ENCODE measurements around the gene ATP8B3. TPM values are rescaled to one million over a fixed set of nuclear protein-coding genes. Genes with fewer than 3 reads are reported as not detected.
A peak's percentile ranks its signal among the peaks of the same experiment; 100 is the strongest.

The ATP8B3 gene
- total RNA-seq, 2 donors from 2014 or later, result 2.3 to 2.8 TPM

DNA sequence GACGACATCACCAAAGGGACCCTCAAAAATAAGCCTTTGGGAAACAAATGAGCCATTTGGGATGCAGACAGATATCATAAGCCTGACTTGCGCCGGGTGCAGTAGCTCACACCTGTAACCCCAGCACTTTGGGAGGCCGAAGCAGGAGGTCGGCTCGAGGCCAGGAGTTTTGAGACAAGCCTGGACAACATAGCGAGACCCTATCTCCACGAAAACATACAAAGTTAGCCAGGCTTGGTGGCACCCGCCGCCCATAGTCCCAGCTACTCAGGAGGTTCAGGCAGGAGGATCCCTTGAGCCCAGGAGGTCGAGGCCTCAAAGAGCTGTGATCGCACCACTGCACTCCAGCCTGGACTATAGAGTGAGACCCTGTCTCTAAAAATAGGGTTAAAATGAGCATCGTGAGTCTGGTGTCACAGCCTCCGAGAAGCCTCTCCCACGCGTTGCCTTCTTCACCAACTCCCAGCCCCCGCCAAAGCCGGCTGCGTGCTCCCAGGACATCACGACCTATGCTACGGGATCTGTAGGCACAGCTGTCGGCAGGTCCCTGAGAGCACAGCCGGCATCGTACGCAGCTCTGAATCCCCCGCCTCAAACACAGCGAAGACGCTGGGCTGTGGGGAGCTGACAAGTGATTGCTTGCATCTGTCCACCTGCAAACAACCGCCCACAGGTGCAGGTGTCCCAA is 34.6 kb upstream of the ATP8B3 start:
- peak overlapping the region; percentile 92 to 95 for H3K27ac Mint-ChIP-seq
- DNase-seq (ENCODE audit: low spot score) (no peak), ATAC-seq (no peak)
- peak overlapping the region; percentile 96 for H3K4me3 Mint-ChIP-seq
- peaks cover 22 to 47% of the 10 kb centered on the region in 2 donors for H3K4me1 Mint-ChIP-seq (ENCODE audit: low read depth in 2 of 2)
- H3K36me3 Mint-ChIP-seq, result no peaks in the 10 kb centered on the region
- no peaks in the 10 kb centered on the region for H3K9me3 Mint-ChIP-seq
- no peaks in the 10 kb centered on the region for H3K27me3 Mint-ChIP-seq

DNA sequence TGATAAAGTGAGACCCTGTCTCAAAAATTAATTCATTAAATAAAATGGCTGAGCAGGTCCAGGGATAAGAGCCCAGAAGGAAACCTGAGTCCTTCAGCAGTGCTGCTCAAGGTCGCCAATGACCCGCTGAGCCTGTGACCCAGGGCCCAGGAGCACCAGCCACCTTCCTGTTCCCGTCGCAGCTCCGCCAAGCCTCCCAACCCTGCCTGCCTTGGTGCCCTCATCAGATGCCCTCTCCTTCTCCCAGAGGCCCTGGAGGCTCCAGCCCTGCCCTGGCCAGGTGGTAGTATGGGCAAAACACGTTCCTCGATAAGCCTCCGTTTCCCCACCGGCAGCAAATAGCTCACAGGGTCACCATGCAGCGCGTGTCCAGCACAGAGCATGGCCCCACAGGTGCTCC is 33.6 kb upstream of the ATP8B3 start:
- DNase-seq (ENCODE audit: low spot score), result no peak
- ATAC-seq, result no peak
- Mint-ChIP-seq H3K9me3 (no peaks in the 10 kb centered on the region), H3K4me1 (ENCODE audit: low read depth in 2 of 2) (peaks cover 17 to 47% of the 10 kb centered on the region in 2 donors), H3K36me3 (no peaks in the 10 kb centered on the region), H3K27me3 (no peaks in the 10 kb centered on the region), H3K4me3 (peak overlapping the region; percentile 96), H3K27ac (peak overlapping the region; percentile 81 to 95)

DNA sequence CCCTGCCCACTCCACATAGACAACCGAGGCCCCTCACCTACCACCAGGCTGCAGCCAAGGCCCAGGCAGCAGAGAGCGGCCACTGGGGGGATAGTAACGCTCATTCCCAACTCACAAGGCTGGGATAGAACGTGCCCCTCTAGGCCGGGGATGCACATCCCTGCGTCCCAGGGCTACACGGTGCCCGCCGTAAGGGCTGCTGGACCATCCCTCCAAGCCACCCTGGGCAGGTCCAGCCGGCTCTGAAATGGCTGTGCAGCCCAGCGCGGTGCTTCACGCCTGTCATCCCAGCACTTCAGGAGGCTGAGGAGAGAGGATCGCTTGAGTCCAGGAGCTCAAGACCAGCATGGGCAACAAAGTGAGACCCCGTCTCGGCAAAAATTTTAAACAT is 33.0 kb upstream of the ATP8B3 start:
- DNase-seq (ENCODE audit: low spot score) (no peak), ATAC-seq (no peak)
- Mint-ChIP-seq H3K4me1 (ENCODE audit: low read depth in 2 of 2) (peaks cover 17 to 50% of the 10 kb centered on the region in 2 donors), H3K36me3 (no peaks in the 10 kb centered on the region), H3K27ac (no peak overlapping the region), H3K4me3 (no peak overlapping the region), H3K9me3 (no peaks in the 10 kb centered on the region), H3K27me3 (no peaks in the 10 kb centered on the region)

DNA sequence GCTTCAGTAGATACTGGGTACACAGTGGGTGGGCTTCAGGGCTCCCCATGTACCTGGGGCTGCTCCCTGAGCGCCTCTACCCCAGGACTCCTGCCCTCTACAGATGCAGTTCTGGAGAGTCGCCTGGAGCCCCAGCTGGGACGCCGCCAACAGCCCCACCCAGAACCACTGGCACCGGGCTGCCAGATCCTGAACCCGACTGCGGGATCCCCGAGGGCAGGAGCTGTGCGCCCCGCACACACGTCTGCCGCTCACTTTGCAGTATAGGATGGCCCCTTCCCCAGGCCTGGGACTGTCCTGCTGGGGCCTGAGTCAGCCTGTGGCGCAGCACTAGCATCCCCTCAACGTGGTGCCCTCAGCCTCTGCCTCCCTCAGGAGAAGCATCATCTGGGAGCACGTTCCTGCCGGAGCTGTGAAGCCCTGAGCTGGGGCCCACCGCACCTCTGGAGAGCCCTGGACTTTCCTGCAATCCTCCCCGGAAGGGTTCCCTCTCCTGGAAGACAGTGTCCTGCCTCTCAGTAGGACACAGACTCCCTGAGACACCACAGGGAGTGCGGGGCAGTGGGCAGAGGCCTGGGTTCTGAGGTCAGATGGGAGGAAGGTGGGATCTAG is 32.5 kb upstream of the ATP8B3 start:
- Mint-ChIP-seq H3K9me3 (no peaks in the 10 kb centered on the region), H3K4me3 (no peak overlapping the region), H3K27me3 (no peaks in the 10 kb centered on the region), H3K36me3 (no peaks in the 10 kb centered on the region), H3K4me1 (ENCODE audit: low read depth in 2 of 2) (peaks cover 17 to 50% of the 10 kb centered on the region in 2 donors), H3K27ac (no peak overlapping the region)
- no peak for DNase-seq (ENCODE audit: low spot score)
- ATAC-seq, result no peak

DNA sequence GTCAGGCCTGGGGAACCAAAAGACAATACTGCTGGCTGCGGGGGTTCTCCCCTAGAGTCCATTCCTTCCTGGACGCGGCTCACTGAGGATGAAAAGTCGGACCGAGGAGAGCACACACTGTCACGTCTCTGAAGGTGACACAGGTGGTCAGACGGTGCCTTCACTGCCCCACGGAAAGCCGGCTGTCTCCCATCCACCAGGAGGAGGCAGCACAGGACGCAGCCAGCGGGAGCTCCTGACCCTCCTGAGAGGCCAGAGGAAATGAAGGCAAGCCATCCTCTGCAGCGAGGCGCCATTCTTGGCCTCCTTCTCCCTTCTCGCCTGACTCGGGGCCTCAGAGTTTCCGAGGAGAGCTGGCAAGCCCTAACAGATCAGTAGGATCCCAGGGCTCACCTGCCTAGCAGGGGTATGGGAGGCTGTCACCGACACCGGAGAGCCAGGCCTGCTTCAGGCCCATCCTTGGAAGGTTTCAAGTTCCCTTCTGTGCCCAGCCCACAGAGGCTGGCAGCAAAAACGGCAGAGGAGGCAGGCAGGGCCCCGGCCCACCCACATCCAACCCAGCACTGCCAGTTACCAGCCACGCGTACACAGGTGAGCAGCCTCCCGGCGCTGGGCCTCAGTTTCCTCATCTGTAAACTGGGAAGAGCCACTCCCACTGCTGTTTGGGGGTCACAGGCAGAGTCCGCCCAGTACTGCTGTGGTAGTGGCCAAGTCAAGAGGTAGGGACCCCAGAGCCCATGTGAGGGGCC is 31.7 kb upstream of the ATP8B3 start:
- ATAC-seq, result no peak
- Mint-ChIP-seq H3K9me3 (no peaks in the 10 kb centered on the region), H3K27me3 (no peaks in the 10 kb centered on the region), H3K4me1 (ENCODE audit: low read depth in 2 of 2) (peaks cover 17 to 49% of the 10 kb centered on the region in 2 donors), H3K4me3 (no peak overlapping the region), H3K27ac (no peak overlapping the region), H3K36me3 (no peaks in the 10 kb centered on the region)
- no peak for DNase-seq (ENCODE audit: low spot score)

DNA sequence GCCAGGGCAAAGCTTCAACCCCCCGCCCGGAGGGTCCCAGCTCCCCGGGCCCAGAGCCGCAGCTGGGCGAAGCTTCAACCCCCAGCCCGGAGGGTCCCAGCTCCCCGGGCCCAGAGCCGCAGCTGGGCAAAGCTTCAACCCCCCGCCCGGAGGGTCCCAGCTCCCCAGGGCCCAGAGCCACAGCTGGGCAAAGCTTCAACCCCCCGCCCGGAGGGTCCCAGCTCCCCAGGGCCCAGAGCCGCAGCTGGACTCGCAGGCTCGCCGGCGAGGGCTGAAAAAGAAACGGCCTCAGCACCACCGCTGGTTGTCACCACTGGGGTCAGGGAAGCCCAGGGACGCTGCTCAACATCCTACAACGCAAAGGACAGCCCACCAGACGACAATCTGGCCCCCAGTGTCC is 31.0 kb upstream of the ATP8B3 start:
- Mint-ChIP-seq H3K27me3 (no peaks in the 10 kb centered on the region), H3K36me3 (no peaks in the 10 kb centered on the region), H3K4me1 (ENCODE audit: low read depth in 2 of 2) (peaks cover 17 to 47% of the 10 kb centered on the region in 2 donors), H3K9me3 (no peaks in the 10 kb centered on the region), H3K27ac (no peak overlapping the region), H3K4me3 (no peak overlapping the region)
- DNase-seq (ENCODE audit: low spot score), result no peak
- ATAC-seq, result no peak

DNA sequence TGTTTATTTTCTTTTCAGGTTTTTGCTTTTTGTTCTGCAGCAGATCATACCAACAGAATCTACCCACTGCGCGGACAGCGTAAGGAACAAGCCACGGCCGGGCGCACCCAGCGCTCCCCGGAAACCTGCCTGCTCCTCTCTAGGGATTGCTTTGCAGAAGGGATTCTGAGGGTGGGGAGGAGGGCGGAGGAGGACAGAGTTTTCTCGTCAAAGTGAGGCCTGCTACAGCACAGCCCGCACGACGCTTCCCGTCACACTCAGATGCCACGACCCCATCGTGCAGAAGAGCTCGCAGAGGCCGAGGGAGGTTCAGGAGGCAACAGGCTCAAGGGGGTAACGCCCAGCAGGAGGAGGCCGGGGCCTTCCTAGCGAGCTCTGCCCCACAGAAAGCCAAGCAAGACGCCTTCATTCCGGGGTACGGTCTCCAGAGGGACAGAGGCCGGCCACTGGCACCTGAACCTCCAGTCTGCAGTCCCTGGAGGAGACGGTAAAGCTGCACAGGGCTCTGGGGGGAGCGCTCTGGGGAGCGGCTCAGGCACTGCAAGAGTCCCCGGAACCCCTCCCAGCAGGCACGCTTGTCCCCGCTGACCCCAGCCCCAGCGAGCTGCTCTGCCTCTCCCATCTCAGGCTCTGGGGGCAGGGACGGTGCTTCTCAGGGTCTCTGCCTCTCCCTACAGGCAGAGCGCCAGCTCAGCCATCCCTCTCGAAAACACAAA is 29.3 kb upstream of the ATP8B3 start:
- no peaks in the 10 kb centered on the region for H3K36me3 Mint-ChIP-seq
- H3K27ac Mint-ChIP-seq, result no peak overlapping the region
- H3K4me3 Mint-ChIP-seq, result no peak overlapping the region
- peaks cover 7 to 36% of the 10 kb centered on the region in 2 donors for H3K4me1 Mint-ChIP-seq (ENCODE audit: low read depth in 2 of 2)
- ATAC-seq (no peak), DNase-seq (ENCODE audit: low spot score) (no peak)
- no peaks in the 10 kb centered on the region for H3K9me3 Mint-ChIP-seq
- H3K27me3 Mint-ChIP-seq, result no peaks in the 10 kb centered on the region

DNA sequence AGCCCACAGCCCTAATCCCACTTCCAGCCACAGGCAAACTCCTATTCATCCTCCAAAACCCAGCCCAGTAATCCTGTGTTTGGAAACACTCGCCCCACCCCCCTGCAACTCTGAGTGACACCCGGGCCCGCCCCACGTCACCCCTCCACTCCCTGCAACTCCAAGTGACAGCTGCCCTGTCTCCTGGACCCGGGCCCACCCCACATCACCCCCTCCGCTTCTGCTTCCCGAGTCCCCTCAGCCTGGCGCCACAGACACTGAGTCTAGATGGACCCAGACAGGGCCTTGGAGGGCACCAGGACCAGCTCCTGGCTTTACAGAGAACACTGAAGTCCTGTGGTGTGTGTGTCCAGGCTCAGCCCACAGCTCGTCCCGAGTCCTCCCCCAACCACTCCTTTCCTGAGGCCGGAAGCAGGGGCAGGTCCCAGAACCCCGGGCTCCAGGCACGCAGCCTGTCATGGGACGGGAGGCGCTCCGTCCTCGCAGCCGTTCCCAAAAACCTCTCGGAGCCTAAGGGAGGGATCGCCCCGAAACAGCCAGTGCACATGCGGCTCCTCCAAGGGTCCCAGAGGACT is 28.6 kb upstream of the ATP8B3 start:
- DNase-seq (ENCODE audit: low spot score), result no peak
- no peaks in the 10 kb centered on the region for H3K9me3 Mint-ChIP-seq
- no peaks in the 10 kb centered on the region for H3K36me3 Mint-ChIP-seq
- no peak for ATAC-seq
- H3K4me1 Mint-ChIP-seq (ENCODE audit: low read depth in 2 of 2), result peaks cover 0 to 32% of the 10 kb centered on the region in 2 donors
- no peak overlapping the region for H3K4me3 Mint-ChIP-seq
- no peak overlapping the region for H3K27ac Mint-ChIP-seq
- no peaks in the 10 kb centered on the region for H3K27me3 Mint-ChIP-seq

DNA sequence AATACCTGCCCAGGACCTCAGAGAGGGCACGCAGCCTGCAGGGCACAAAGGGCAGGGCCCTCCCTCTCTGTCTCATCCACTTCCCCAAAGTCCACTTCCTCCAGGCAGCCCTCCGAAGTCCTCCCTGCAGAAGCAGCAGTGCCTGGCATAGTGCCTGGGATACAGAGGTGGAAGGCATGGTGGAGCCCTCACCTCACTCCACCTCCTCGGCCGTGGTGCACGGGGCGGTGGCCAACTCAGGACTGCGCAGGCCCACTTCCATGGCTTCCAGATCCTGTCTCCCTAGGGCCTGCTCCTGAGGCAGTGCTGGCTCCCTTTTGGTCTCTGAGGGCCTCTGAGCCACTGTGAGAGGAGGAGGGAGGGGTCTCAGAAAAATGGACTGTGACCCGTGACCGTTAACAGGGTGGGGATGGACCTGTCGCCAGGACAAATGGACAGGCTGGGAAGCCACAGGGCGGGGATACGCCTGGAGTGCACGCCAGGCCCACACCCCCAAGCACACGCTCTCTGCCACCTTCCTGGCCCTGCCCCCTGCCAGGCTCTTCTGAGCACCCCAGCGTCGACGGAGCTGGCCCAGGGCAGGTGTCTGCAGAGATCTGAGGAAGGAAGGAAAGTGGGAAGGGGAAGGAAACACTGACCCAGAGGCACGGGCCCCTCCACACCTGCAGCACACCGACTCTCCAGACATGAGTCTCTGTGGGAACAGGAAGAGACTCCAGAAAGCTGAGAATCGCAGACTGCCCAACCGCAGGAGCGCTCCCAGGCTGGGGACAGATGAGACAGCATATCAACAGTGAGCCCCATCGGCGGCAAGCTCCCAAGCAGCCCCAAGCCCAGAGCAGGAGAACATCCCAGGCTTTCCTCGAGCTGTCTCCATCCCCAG is 27.8 kb upstream of the ATP8B3 start:
- H3K27me3 Mint-ChIP-seq, result no peaks in the 10 kb centered on the region
- no peak overlapping the region for H3K4me3 Mint-ChIP-seq
- peaks cover 0 to 30% of the 10 kb centered on the region in 2 donors for H3K4me1 Mint-ChIP-seq (ENCODE audit: low read depth in 2 of 2)
- DNase-seq (ENCODE audit: low spot score) (no peak), ATAC-seq (no peak)
- H3K9me3 Mint-ChIP-seq, result no peaks in the 10 kb centered on the region
- H3K36me3 Mint-ChIP-seq, result no peaks in the 10 kb centered on the region
- H3K27ac Mint-ChIP-seq, result no peak overlapping the region

DNA sequence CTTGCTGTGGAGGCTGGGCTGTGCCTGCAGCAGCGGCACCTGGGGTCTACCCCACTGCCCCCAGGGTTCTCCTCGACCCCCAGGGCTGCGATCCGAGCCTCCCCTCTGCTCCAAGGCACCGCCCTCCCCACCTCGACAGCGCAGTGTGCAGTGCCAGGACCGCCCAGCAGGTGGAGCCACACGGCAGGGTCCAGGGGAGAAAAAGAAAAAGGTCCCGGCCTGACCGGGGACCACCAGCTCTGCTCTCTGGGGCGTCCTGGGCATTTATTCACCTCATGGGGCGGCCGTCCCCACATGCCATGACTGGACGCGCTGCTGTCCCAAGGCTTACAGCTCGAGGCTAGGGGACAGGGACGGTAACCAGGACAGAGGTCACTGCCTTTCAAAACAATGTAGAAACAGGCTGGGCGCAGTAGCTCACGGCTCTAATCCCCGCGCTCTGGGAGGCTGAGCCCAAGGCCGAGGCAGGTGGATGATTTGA is 25.6 kb upstream of the ATP8B3 start:
- DNase-seq (ENCODE audit: low spot score), result no peak
- Mint-ChIP-seq H3K4me1 (ENCODE audit: low read depth in 2 of 2) (peaks cover 0 to 24% of the 10 kb centered on the region in 2 donors), H3K9me3 (no peaks in the 10 kb centered on the region), H3K4me3 (no peak overlapping the region), H3K36me3 (no peaks in the 10 kb centered on the region), H3K27me3 (no peaks in the 10 kb centered on the region), H3K27ac (no peak overlapping the region)
- ATAC-seq, result peak; percentile 64 to 74

DNA sequence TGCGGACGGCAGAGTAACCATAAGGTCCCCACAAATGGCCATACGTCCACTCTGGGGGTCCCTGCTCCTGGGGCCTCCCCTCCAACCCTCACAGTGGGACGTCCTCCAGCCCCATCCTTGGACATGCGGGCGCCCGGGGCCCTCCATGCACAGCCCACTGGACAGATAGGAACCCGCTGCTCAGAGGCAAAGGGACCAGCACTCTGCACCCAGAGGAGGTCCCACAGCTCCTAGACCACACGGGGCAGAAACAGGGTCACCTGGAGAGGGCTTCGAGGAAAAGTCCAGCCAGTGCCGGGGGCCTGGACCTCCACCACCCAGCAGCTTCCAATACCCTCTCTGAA is 25.1 kb upstream of the ATP8B3 start:
- H3K36me3 Mint-ChIP-seq, result no peaks in the 10 kb centered on the region
- no peaks in the 10 kb centered on the region for H3K27me3 Mint-ChIP-seq
- H3K27ac Mint-ChIP-seq, result no peak overlapping the region
- H3K4me3 Mint-ChIP-seq, result no peak overlapping the region
- DNase-seq (ENCODE audit: low spot score) (no peak), ATAC-seq (no peak)
- H3K4me1 Mint-ChIP-seq (ENCODE audit: low read depth in 2 of 2), result peaks cover 0 to 22% of the 10 kb centered on the region in 2 donors
- H3K9me3 Mint-ChIP-seq, result no peaks in the 10 kb centered on the region

DNA sequence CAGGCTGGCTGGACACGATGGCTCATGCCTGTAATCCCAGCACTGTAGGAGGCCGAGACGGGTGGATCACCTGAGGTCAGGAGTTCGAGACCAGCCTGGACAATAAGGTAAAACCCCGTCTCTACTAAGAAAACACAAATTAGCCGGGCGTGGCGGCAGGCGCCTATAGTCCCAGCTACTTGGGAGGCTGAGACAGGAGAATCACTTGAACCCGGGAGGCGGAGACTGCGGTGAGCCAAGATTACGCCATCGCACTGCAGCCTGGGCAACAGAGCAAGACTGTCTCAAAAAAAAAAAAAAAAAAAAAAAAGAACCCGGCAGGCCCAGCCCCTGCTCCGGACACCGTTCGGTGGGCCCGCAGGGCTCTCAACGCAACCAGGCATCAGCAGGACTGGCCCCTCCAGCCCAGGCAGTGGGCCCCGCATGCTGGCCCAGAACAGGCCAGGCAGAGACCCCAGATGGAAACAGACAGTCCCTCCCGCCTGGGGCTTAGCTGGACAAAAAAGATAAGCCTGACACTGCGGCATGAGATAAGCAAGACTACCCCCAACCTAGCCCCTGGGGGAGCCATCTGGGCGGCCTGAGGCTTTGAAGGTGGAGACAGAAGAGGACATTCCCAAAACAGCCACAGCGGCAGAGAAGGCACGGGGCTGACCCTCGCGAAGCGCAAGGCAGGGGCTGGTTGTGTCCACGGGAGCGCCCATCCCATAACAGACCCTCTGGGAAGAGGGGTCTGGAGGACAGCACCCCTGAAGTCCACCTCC is 24.6 kb upstream of the ATP8B3 start:
- no peaks in the 10 kb centered on the region for H3K27me3 Mint-ChIP-seq
- no peak for ATAC-seq
- H3K4me1 Mint-ChIP-seq (ENCODE audit: low read depth in 2 of 2), result peaks cover 0 to 17% of the 10 kb centered on the region in 2 donors
- no peak overlapping the region for H3K4me3 Mint-ChIP-seq
- no peak overlapping the region for H3K27ac Mint-ChIP-seq
- H3K36me3 Mint-ChIP-seq, result no peaks in the 10 kb centered on the region
- no peak for DNase-seq (ENCODE audit: low spot score)
- no peaks in the 10 kb centered on the region for H3K9me3 Mint-ChIP-seq

Measured in natural killer cell treated with Interleukin-12 subunit alpha and Interleukin-12 subunit beta and Interleukin-15 and Interleukin-18, amount 100 ng/mL, for 72 hours (primary cell).